H1 (cell line): ENCODE results near the gene ITGA11. TPM values are rescaled to one million over a fixed set of nuclear protein-coding genes. Genes with fewer than 3 reads are reported as not detected.

Source experiments
- CTCF ChIA-PET: fragments of 300-600 bp; sonication (Branson Sonifier 250); formaldehyde crosslinking; loops from one replicate; lab custom pipeline; 2021; ENCODE audit not compliant: partially characterized antibody; lab: Charles Lee
- POLR2A ChIA-PET: fragments of 300-600 bp; sonication (Branson Sonifier 250); formaldehyde crosslinking; loops from one replicate; lab custom pipeline; 2021; ENCODE audit warnings: inconsistent platforms; ENCODE audit not compliant: partially characterized antibody; lab: Charles Lee
- DNase-seq, 2 experiments: peaks; one replicate each; pipeline versions ENCODE4 v3.0.0 to v3.0.0-alpha.2; 2010 to 2022; ENCODE audit warnings: low spot score in 2 of 2, low read depth in 1 of 2, mixed read lengths in 1 of 2
- FAIRE-seq: peaks from 2 replicates; lab custom pipeline; 2011; peaks lifted over from hg19 to GRCh38; lab: Jason Lieb, UNC
- H2AFZ ChIP-seq: 2 replicates; pipeline ENCODE4 v1.8.1; 2012; ENCODE audit warnings: low read length, inconsistent platforms
- H2AK5ac ChIP-seq: 2 replicates; pipeline ENCODE4 v1.6.1; 2013; ENCODE audit warnings: low read depth, low read length
- H2BK120ac ChIP-seq: replicated peaks from 2 replicates; pipeline ENCODE3; 2013; ENCODE audit warnings: low read depth, low read length, inconsistent platforms
- H2BK12ac ChIP-seq: 2 replicates; pipeline ENCODE4 v1.6.1; 2013; ENCODE audit warnings: low read depth, low read length
- H2BK15ac ChIP-seq: 2 replicates; pipeline ENCODE4 v1.6.1; 2013; ENCODE audit warnings: low read length
- H2BK20ac ChIP-seq: 2 replicates; pipeline ENCODE4 v1.6.1; 2013; ENCODE audit warnings: low read length
- H2BK5ac ChIP-seq: 2 replicates; pipeline ENCODE4 v1.6.1; 2013; ENCODE audit warnings: low read depth, low read length
- H3K14ac ChIP-seq: 2 replicates; pipeline ENCODE4 v1.6.1; 2013; ENCODE audit warnings: inconsistent platforms; ENCODE audit not compliant: insufficient read length
- H3K18ac ChIP-seq: 2 replicates; pipeline ENCODE4 v1.6.1; 2013; ENCODE audit warnings: low read length; ENCODE audit errors: extremely low read depth
- H3K23ac ChIP-seq: 2 replicates; pipeline ENCODE4 v1.6.1; 2013; ENCODE audit warnings: inconsistent platforms; ENCODE audit not compliant: insufficient read length
- H3K23me2 ChIP-seq: 2 replicates; pipeline ENCODE4 v1.6.1; 2013; ENCODE audit warnings: low read depth, low read length
- H3K27ac ChIP-seq: 2 replicates; pipeline ENCODE4 v1.6.1; 2011; ENCODE audit warnings: low read depth, low read length, inconsistent platforms
- H3K27me3 ChIP-seq, 4 experiments: replicated peaks in 1 of 4; 1 replicate in 1 of 4; 2 replicates in 3 of 4; pipeline versions ENCODE4 v1.6.1 to v1.8.1; 2011 to 2013; ENCODE audit warnings: low read length in 3 of 4, mild to moderate bottlenecking in 3 of 4, inconsistent platforms in 2 of 4, mixed read lengths in 2 of 4, moderate library complexity in 1 of 4; ENCODE audit not compliant: control insufficient read depth in 3 of 4, insufficient read depth in 3 of 4; ENCODE audit errors: extremely low read depth in 1 of 4
- H3K36me3 ChIP-seq, 4 experiments: 2 replicates each; pipeline versions ENCODE4 v1.6.1 to v1.8.1; 2011 to 2013; ENCODE audit warnings: mild to moderate bottlenecking in 4 of 4, low read length in 3 of 4, moderate library complexity in 2 of 4, control low read depth in 1 of 4, inconsistent platforms in 1 of 4; ENCODE audit not compliant: insufficient read depth in 4 of 4, control insufficient read depth in 2 of 4
- H3K4ac ChIP-seq: replicated peaks from 2 replicates; pipeline ENCODE3; 2013; ENCODE audit warnings: low read length, low read depth, mixed read lengths, inconsistent platforms; ENCODE audit not compliant: insufficient read length
- H3K4me1 ChIP-seq, 4 experiments: replicated peaks in 1 of 4; 1 replicate in 1 of 4; 2 replicates in 3 of 4; pipeline versions ENCODE4 v1.6.1 to v1.8.1; 2011 to 2013; ENCODE audit warnings: low read length in 3 of 4, inconsistent platforms in 2 of 4, mixed read lengths in 1 of 4; ENCODE audit not compliant: insufficient read depth in 4 of 4, control insufficient read depth in 3 of 4
- H3K4me2 ChIP-seq, 2 experiments: 2 replicates each; pipeline versions ENCODE4 v1.6.1 to v1.8.1; 2011 to 2013; ENCODE audit warnings: low read depth in 2 of 2, low read length in 2 of 2, control low read depth in 1 of 2, inconsistent platforms in 1 of 2, mild to moderate bottlenecking in 1 of 2; ENCODE audit not compliant: insufficient read depth in 1 of 2
- H3K4me3 ChIP-seq, 4 experiments: fragments of 200-600, 300-600 bp in 1 of 4; sonication (generic), shearing (Covaris generic), sonication (Bioruptor Twin) in 1 of 4; 2 replicates each; pipeline versions ENCODE4 v1.5.1 to v1.8.1; 2011 to 2016; ENCODE audit warnings: low read length in 4 of 4, low read depth in 3 of 4, control low read depth in 2 of 4, inconsistent platforms in 2 of 4, mild to moderate bottlenecking in 2 of 4, mixed read lengths in 1 of 4, moderate library complexity in 1 of 4; ENCODE audit not compliant: insufficient read depth in 2 of 4; ENCODE audit errors: extremely low read depth in 1 of 4
- H3K56ac ChIP-seq: replicated peaks from 2 replicates; pipeline ENCODE3; 2013; ENCODE audit warnings: low read depth, mild to moderate bottlenecking, mixed read lengths, low read length, inconsistent platforms; ENCODE audit not compliant: insufficient read length
- H3K79me1 ChIP-seq: 2 replicates; pipeline ENCODE4 v1.6.1; 2013; ENCODE audit warnings: low read depth, low read length, control low read depth
- H3K79me2 ChIP-seq, 2 experiments: 2 replicates each; pipeline versions ENCODE4 v1.6.1 to v1.8.1; 2012 to 2013; ENCODE audit warnings: low read length in 2 of 2, mild to moderate bottlenecking in 2 of 2, inconsistent platforms in 1 of 2; ENCODE audit not compliant: insufficient read depth in 2 of 2, control insufficient read depth in 1 of 2
- H3K9ac ChIP-seq, 4 experiments: replicated peaks in 1 of 4; 1 replicate in 1 of 4; 2 replicates in 3 of 4; pipeline versions ENCODE4 v1.6.1 to v1.8.1; 2011 to 2013; ENCODE audit warnings: low read depth in 3 of 4, low read length in 3 of 4, control low read depth in 2 of 4, mild to moderate bottlenecking in 2 of 4, moderate library complexity in 2 of 4, inconsistent platforms in 1 of 4; ENCODE audit errors: extremely low read depth in 1 of 4
- H3K9me3 ChIP-seq, 2 experiments: 2 replicates each; pipeline versions ENCODE4 v1.6.1 to v1.8.1; 2012 to 2013; ENCODE audit warnings: mild to moderate bottlenecking in 2 of 2, moderate library complexity in 2 of 2, control low read depth in 1 of 2, inconsistent platforms in 1 of 2, low read depth in 1 of 2, low read length in 1 of 2, mixed read lengths in 1 of 2; ENCODE audit not compliant: insufficient read depth in 2 of 2
- H4K20me1 ChIP-seq, 2 experiments: replicated peaks in 1 of 2; 2 replicates each; pipeline versions ENCODE3 to v1.8.1; 2011 to 2013; ENCODE audit warnings: inconsistent platforms in 2 of 2, low read length in 2 of 2, mild to moderate bottlenecking in 1 of 2; ENCODE audit not compliant: insufficient read depth in 2 of 2, control insufficient read depth in 1 of 2
- H4K5ac ChIP-seq: 2 replicates; pipeline ENCODE4 v1.6.1; 2013; ENCODE audit warnings: low read length, low read depth, mixed read lengths, inconsistent platforms; ENCODE audit not compliant: insufficient read length
- H4K8ac ChIP-seq: 2 replicates; pipeline ENCODE4 v1.8.0; 2013; ENCODE audit warnings: mild to moderate bottlenecking, moderate library complexity, low read length, inconsistent platforms; ENCODE audit not compliant: insufficient read depth; ENCODE audit errors: extremely low read depth
- H4K91ac ChIP-seq: replicated peaks from 2 replicates; pipeline ENCODE3; 2013; ENCODE audit warnings: low read length, mixed read lengths, inconsistent platforms; ENCODE audit not compliant: insufficient read length
- JUND ChIP-seq: IDR thresholded peaks from 2 replicates; pipeline ENCODE4 v1.6.1; 2011; ENCODE audit warnings: mild to moderate bottlenecking, improper control_type of control experiment, low read length
- KDM1A ChIP-seq: fragments of 200-600, 300-600 bp; sonication (generic); IDR thresholded peaks from 2 replicates; pipeline ENCODE4 v1.7.1; 2016; ENCODE audit warnings: mild to moderate bottlenecking, low read length, borderline replicate concordance
- TCF12 ChIP-seq: IDR thresholded peaks from 2 replicates; pipeline ENCODE4 v1.6.1; 2011; ENCODE audit warnings: low read depth, mild to moderate bottlenecking, low read length
- WGBS, 2 experiments: shearing (Covaris generic) in 1 of 2; methylation state at CpG; one replicate each; pipeline versions ENCODE4 v1.1.6 to v1.1.7; 2013 to 2015; ENCODE audit warnings: low lambda C conversion rate in 2 of 2, mixed read lengths in 2 of 2, inconsistent platforms in 1 of 2, low coverage in 1 of 2, missing lambda C conversion rate in 1 of 2; ENCODE audit not compliant: insufficient replicate concordance in 2 of 2, insufficient coverage in 1 of 2, insufficient read length in 1 of 2; ENCODE audit errors: extremely low coverage in 1 of 2, missing lambda C conversion rate in 1 of 2; 5-methylcytosine and 5-hydroxymethylcytosine counted together
- polyA plus RNA-seq, 7 experiments: library from polyadenylated mRNA; depleted of rRNA in 3 of 7; stranded (reverse) in 5 of 7; unstranded in 2 of 7; fragments of >200 nt in 5 of 7; fragments of 200-250 nt in 2 of 7; gene quantifications; 1 replicate in 5 of 7; 2 replicates in 1 of 7; 4 replicates in 1 of 7; pipeline versions ENCODE4 v1.2.1 to v1.2.3, GENCODE V29; 2011 to 2013; ENCODE audit warnings: missing spikeins in 2 of 7, mixed read lengths in 2 of 7
- total RNA-seq: library from RNA; stranded (reverse); fragmentation: NEBNext Ultra II Directional; extraction: Animal tissue kit (Norgen Biotek cat#: 25700); gene quantifications from 2 replicates; pipeline ENCODE4 v1.2.1, GENCODE V29; 2021

ITGA11 gene
- total and polyA plus RNA-seq, 2 of the 8 experiments (the other 6 are each of a cell fraction or from before 2014, with no cell fraction given) = 0.05 to 0.06 TPM

- ChIA-PET POLR2A (interaction anchor here (5.8 kb wide), 1 partner anchor 15 kb away, joined by 50 read pairs; the partner anchor contains the start of gene FEM1B), CTCF (interaction anchor here (0.8 to 1.4 kb wide), 3 partner anchors 9 to 47 kb away, joined by 3 to 6 read pairs (median 3); no protein-coding TSS in a partner anchor)
- no peak overlapping the region for H3K4ac ChIP-seq
- H3K9me3 ChIP-seq = no peaks in the 10 kb centered on the region; a peak in 1 of 4 replicates
- no peak overlapping the region for H4K5ac ChIP-seq
- H3K4me2 ChIP-seq = no peak overlapping the region
- no peak overlapping the region for H2BK5ac ChIP-seq
- peak overlapping the region; percentile 84; the same call in 1 of the 2 replicates for H2BK20ac ChIP-seq
- no peaks in the 10 kb centered on the region for H3K79me2 ChIP-seq
- peaks cover 3 to 22% (median 13%) of the 10 kb centered on the region in 4 experiments; a peak in 5 of 7 replicates for H3K4me1 ChIP-seq
- no peak overlapping the region for H2AK5ac ChIP-seq
- no peak overlapping the region for H3K4me3 ChIP-seq
- no peak overlapping the region for H2BK120ac ChIP-seq
- no peak overlapping the region for H3K18ac ChIP-seq
- no peak overlapping the region for H4K8ac ChIP-seq
- H2BK15ac ChIP-seq = no peak overlapping the region
- no peak overlapping the region for H3K14ac ChIP-seq
- no peaks in the 10 kb centered on the region for H3K36me3 ChIP-seq
- no peak for DNase-seq
- 96% methylated on average over 3 of the region's 3 CpGs; no CpG with 5 or more reads in 1 of the 2 experiments for WGBS, 2 experiments
- no peak overlapping the region for H2BK12ac ChIP-seq
- H3K56ac ChIP-seq = no peak overlapping the region
- no peaks in the 10 kb centered on the region for H3K27me3 ChIP-seq
- no peak overlapping the region for H2AFZ ChIP-seq
- H4K20me1 ChIP-seq = no peaks in the 10 kb centered on the region
- no peak overlapping the region for H3K9ac ChIP-seq
- no peak for TF ChIP-seq TCF12
- peak; percentile 34; the same call in 1 of the 2 replicates for TF ChIP-seq KDM1A
- no peak for TF ChIP-seq JUND
- no peak overlapping the region for H3K23ac ChIP-seq
- no peak overlapping the region for H4K91ac ChIP-seq
- no peaks in the 10 kb centered on the region for H3K79me1 ChIP-seq
- no peaks in the 10 kb centered on the region; the same call in 1 of the 2 replicates for H3K23me2 ChIP-seq
- H3K27ac ChIP-seq = no peak overlapping the region
- FAIRE-seq = no peak
These were observed 170.0 kb downstream of the ITGA11 start for GRCh38 chr15:68261980-68262379.
